ENCODE measurements around the gene AFAP1L2.
"Not testable (repeated sequence)": the region's sequence is repeated elsewhere in the genome, so short reads cannot be mapped to it uniquely, and the experiment has no call there.

Gene AFAP1L2

GRCh38 chr10:114334301-114334700 is 70.0 kb downstream of the AFAP1L2 start:
- no peak for DNase-seq

GRCh38 chr10:114333441-114333840 is 70.9 kb downstream of the AFAP1L2 start:
- not testable (repeated sequence) for DNase-seq

- DNase-seq: no peak
Measured at GRCh38 chr10:114332301-114333192, 71.8 kb downstream of the AFAP1L2 start.

- no peak for DNase-seq
Measured at GRCh38 chr10:114329634-114330365, 74.5 kb downstream of the AFAP1L2 start.

- no peak for DNase-seq
Measured at GRCh38 chr10:114328874-114329273, 75.4 kb downstream of the AFAP1L2 start.

DNA sequence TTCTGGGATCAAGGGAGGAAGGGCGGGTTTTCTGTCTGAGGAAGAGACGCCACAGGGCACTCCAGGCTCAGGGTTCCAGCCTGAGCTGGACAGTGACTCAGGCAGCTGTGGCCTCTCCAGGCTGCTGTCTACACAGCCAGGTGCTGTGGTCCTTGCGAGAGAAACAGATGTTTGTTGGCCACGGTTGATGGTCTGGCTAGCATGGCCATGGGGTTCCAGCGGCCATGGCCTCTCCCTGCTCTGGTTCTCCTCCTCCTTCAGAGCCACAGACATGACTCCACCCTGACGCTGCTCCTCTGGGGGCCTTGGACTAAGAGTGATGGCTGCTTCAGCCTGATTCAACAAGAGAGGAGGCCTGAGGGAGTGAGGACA is 75.9 kb downstream of the AFAP1L2 start:
- no peak for DNase-seq

- no peak for DNase-seq
Measured at GRCh38 chr10:114327537-114328440, 76.5 kb downstream of the AFAP1L2 start.

DNA sequence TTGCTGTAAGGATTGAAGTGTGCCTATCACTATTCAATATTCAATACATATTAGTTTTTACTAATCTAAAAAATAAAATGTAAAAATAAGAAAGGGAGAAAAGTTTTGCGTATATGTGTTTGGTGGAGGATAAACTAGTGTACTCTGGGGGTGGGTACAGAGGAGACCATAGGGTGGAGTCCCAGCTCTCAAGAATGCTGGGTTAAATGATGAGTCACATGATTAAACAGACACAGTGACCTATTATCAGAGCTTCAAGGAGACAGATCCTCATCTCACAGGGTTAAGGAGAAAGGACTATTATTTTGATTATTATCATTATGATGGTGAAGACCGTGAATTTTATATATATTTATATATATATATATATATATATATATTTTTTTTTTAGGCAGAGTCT is 77.5 kb downstream of the AFAP1L2 start:
- DNase-seq: no peak

DNA sequence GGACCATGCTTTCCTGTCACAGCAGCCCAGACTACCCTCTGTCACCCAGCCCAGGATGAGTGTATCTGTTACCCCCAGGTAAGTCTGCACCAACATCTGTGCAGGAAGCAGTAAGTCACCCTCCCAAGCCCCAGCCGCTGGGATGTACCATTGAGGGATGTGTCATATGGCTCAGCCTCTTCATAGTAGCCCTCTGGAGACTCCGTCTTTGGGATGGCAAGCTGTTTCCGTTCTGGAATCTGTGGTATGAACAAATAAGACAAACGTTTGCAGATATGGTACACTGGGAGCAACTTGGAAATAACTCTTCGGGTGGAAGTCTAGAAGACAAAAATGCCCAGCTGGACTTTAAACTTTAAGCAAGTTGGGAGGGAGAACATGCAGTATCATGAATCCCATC is 81.3 kb downstream of the AFAP1L2 start:
- DNase-seq: no peak

DNA sequence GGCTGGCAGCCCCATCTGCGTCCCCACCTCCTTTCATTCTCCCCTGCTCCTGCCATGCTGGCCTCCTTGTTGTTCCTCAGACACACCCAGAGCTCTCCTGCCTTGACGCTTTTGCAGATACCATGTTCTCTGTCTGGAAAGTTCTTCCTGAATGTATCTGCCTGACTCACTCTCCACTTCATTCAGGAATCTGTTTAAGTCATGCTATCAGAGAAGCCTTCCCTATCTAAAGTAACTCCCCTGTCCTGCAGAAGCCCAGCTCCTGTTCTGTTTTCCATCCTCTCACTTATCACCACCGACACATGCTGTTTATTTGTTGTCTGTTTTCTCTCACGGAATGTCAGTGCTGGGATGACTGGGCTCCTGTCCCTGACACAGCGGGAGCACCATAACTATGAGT is 82.0 kb downstream of the AFAP1L2 start:
- no peak for DNase-seq

DNA sequence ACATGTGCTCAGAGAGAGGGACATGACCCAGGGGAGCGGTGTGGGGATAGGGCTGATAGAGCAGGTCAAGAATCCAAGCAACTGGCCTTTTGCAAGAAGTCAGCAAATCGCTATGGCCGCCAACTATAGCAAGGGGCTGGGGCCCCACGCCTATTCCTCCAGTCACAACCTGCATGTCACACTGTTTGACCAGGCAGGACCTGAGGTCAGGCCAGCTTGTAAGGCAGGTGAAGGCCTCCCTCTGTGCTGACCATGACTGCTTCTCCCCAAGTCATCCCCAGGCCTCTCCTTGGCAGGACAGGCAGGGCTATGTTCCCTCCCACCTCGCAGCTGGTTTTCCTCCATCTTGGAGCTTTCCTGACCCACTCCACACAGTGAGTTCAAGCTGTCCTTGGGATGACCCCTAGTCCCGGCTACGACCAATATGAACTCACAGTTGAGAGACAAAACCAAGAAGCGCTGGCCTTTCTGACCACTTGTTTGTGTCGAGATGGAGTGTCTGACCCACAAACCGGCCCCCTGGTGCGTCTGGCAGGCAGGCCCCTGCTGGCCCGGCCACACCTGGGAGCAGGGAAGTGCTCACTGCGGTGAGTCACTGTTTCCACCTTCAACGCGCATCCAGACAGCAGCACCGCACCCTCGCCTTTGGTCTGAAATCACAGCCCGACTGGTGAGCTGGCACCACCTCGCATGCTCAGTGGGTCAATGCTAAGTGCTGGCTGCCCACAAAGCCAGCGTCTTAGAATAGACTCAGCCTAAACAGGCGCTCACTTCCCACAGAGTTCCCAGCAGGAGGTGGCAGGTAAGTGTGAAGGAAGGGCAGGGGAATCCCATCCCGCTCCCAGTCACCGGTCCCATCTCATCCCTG is 83.8 kb downstream of the AFAP1L2 start:
- no peak for DNase-seq

DNA sequence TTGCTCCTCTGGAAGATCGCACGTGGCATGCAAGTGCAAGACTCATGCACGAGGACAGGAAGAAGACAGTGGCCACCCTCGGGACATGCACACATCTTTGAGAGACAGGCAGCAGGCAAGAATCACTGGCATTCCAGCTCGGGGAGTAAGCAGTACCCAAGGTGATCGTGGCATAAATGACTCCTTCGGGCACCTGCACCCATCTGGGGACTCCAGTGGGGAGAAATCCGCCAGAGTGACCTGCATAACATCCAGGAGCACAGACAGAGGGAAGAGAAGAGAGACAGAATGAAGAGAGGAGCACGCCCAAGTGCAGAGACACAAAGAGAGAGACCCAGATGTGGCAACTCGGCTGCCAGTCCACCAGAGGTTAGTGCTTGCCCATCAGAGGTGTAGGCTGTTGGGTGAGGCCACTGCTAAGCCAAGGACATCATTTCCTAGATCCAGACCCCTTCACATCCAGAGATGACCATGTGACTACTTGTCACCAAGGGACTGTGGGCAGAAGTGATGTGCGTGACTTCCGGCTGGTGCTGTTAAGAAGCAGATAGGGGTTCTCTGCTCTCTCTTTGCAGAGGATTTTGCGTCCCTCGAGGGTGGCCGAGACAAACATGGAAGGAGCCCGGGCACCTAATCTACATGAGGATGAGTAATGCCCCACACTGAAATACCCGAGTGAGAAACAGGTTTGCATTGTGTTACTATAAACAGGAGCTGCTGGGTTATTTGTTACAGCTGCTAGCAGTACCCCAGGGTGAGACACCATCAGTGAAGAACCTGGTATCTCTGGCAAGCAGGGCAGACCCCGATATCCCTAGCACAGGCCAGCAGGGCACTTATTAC is 84.7 kb downstream of the AFAP1L2 start:
- DNase-seq: no peak

GRCh38 chr10:114316744-114317143 is 87.6 kb downstream of the AFAP1L2 start:
- no peak for DNase-seq

DNA sequence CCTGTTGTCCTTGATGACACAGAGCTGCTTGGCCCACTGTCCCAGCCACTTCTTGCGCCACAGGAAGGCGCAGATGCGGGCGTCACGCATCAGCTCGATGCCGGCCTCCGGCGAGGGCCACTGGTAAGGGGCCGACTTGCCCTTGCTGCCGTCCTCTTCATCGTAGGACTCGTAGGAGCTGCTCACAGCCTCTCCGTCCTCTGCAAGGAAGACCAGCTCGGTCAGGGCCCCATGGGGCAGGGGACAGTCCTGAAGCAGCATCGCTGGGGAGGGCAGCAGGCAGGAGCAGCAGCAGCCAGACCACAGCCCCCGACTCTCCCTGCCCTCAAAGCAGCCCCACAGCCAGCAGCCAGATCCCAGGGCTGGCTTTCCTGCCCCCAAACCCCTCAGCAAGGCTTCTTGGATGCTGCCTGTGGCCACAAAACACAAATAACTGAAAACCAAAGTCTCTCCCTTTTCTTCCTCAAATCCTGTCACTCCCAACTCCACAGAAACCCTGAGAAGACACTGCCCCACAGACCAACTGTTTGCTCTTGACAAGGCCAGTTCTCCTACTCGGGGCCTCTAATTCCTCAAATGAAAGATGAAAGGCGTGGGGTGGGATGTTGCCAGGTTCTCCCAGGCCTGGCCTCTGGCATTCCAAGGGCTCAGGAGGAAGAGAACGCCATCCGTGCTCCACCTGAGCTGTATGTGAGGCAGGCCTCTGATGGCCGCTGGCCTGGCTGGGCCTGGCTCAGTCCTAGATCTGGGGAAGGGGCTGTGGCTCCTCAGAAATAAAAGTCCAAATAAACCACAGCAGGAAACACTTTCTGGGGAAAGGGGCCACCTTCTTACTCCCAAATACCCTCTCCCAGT is 88.5 kb downstream of the AFAP1L2 start:
- no peak for DNase-seq

GRCh38 chr10:114313866-114314265 is 90.4 kb downstream of the AFAP1L2 start:
- no peak for DNase-seq

DNA sequence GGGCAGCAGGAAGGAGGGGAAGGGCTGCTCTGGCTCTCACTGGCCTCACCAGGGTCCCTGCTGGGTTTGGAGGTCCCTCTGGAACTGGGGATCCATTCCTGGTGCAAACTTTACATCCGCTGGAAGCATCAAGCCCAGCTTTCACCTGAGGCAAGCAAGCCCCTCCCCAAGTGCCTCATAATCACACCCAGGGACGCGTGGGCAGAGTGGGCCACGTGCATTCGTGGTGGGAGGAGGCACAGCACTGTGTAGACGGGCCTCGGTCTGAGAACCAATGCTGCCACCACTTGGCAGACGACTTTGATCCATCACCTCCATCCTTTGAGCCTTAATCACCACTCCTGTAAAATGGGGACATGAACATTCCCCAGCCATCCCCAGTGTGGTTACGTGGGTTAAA is 91.2 kb downstream of the AFAP1L2 start:
- no peak for DNase-seq

DNA sequence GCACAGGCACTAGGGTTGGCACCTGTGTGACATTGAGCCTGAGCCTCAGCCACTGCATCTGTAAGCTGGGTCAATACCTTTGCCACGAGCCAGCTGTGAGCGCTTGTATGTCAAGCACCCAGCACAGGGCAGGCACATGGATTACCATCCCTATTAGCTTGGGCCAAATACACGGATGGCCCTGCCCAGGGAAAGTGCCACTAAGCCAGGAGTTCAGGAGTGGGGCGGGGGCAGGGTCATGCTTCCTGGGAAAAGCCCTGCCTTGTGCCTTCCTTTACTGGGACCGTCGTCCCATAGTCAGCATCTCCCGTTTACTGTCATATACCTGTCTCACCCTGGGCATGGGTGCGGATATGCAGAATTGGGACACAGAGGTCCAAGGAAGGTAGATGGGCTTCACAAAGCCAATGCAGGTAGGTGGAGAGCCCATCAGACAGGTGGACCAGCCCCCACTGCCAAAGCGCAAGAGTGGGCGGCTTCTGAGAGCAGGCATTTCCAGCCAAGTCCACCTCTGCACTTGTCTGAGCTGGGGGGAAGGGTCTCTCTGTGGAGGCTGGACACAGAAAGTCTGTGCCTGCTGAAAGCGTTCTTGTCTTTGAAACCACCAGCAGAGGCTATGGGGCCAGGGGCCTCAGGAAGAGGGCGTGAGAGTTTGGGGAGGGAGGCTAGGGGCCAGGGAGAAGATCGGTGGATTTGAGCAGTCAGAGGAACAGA is 92.6 kb downstream of the AFAP1L2 start:
- no peak for DNase-seq

GRCh38 chr10:114311023-114311422 is 93.3 kb downstream of the AFAP1L2 start:
- no peak for DNase-seq

DNA sequence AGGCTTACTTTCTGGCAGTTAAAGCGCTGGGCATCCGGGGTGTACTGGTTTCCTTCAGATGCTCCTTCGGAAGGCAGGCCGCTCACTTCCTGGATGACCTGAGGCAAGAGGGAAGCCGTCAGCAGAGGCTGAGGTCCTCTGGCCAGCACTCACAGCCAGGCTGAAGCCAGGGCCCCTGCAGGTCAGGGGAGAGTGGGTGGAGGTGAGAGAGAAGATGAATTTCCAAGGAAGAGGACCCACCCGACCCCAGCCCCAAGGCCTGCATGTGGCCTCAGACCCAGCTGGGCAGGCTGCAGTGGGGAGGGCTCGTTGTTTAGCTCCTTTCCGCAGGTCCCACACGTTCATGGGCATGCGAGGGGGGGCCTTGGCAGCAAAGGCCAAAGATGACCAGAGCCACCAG is 94.0 kb downstream of the AFAP1L2 start:
- DNase-seq: no peak

DNA sequence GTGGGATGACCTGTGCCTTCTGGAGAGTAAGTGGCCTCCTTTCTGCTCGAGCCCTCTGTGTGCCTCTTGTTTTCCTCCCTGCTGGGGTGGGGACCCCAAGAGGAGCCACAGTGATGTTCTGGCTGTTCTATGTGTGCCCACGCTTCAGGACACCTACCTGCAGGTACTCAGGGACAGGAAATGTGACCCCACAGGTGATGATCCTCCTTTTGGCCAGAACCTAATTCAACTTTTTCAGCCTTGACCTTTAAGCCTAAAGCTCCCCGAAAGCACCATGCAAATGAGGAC is 95.0 kb downstream of the AFAP1L2 start:
- DNase-seq: no peak

All from NCI-H1694 treated with DMSO at 0.1 percent for 48 hours (cell line).